ENCODE measurements around the gene C9.
"Not testable (repeated sequence)": the region's sequence is repeated elsewhere in the genome, so short reads cannot be mapped to it uniquely, and the experiment has no call there.

The C9 gene

GRCh38 chr5:39302472-39302871, 61.8 kb downstream of the C9 start:
- no peak overlapping the region for H3K4me3 ChIP-seq (ENCODE audit: low read depth, low read length)
- no peak for TF ChIP-seq CTCF (IDR thresholded peaks at IDR 0.05; ENCODE audit: borderline replicate concordance, insufficient read depth, low read depth, low read length)

DNA sequence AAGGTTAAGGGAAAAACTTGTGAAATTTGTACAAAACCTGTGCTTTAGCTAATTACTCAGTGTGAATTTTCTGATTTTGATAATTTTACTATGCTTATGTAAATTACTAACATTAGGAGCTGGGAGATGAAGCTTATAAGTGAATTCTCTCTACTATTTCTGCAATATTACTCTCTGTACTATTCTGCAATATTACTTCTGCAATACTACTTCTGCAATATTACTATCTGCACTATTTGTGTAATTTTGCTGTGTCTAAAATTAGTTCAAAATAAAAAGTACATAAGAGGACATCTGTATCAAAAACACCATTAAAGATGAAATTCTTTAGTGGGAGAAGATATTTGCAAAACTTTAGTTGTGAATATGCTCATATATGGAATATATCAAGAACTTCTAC, 62.9 kb downstream of the C9 start:
- TF ChIP-seq CTCF (IDR thresholded peaks at IDR 0.05; ENCODE audit: borderline replicate concordance, insufficient read depth, low read depth, low read length), result no peak
- no peak overlapping the region for H3K4me3 ChIP-seq (ENCODE audit: low read depth, low read length)

- no peak for TF ChIP-seq CTCF (IDR thresholded peaks at IDR 0.05; ENCODE audit: borderline replicate concordance, insufficient read depth, low read depth, low read length)
- H3K4me3 ChIP-seq (ENCODE audit: low read depth, low read length), result no peak overlapping the region
Measured at GRCh38 chr5:39299962-39300361, 64.3 kb downstream of the C9 start.

DNA sequence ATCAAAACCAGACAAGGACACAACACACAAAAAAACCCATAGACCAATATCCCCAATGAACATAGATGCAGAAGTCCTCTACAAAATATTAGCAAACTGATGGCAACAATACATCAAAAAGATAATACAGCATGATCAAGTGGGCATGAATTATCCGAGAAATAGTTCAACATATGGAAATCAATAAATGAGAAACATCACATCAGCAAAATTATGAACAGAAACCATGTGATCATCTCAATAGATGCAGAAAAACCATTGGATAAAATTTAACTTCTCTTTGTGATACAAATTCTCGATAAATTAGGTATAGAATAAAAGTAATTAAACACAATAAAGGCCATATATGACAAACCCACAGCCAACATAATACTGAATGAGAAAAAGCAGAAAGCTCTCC, 69.6 kb downstream of the C9 start:
- TF ChIP-seq CTCF (IDR thresholded peaks at IDR 0.05; ENCODE audit: borderline replicate concordance, insufficient read depth, low read depth, low read length), result no peak
- H3K4me3 ChIP-seq (ENCODE audit: low read depth, low read length), result no peak overlapping the region

DNA sequence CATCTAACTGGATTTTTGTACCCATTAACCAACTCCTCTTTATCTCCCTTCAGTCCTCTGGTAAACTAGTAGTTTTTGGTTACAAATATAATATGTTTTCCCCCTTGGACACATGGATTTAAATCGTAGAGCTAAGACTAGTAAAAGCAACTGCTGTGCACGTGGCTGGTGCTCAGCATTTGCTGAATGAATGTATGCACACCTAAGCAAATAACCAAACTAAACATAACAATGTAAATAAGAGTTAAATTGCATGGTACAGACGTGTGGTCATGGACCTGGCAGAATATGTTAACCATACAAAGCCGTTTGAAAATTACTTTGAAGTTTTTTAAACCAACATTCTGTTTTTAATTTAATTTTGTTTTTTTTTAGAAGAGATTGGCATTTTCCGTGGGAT, 79.7 kb downstream of the C9 start:
- H3K4me3 ChIP-seq (ENCODE audit: low read depth, low read length), result no peak overlapping the region
- TF ChIP-seq CTCF (IDR thresholded peaks at IDR 0.05; ENCODE audit: borderline replicate concordance, insufficient read depth, low read depth, low read length), result no peak

DNA sequence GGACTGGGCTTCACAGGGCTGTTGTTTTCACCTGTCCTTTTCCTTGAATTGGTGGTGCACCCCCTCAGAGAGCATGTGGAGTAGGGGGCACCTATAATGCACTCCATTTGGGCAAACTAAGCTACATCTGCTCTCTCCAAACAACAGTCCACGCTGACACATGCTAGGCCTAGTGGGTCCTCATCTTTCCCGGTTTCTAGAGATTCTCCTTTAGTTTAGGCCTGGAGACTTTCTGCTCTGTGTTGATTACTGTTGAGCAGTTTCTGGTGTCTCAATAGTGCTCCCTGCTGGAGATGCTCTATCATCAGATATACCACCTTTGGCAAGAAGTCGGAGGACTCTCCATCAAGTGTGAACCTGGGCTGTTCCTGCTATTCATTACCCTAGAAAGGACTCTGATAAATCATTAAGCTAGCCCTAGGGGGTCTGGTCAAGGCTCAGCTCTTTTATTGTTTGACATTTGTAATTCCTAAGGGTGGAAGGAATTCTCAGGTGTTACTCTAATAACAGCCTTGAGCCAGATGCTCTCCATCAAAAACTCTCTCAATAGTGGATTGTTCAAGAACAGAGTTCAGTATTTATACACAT, 81.0 kb downstream of the C9 start:
- H3K4me3 ChIP-seq (ENCODE audit: low read depth, low read length), result no peak overlapping the region
- peak; percentile 61; the same call in 1 of the 2 replicates for TF ChIP-seq CTCF (IDR thresholded peaks at IDR 0.05; ENCODE audit: borderline replicate concordance, insufficient read depth, low read depth, low read length)

DNA sequence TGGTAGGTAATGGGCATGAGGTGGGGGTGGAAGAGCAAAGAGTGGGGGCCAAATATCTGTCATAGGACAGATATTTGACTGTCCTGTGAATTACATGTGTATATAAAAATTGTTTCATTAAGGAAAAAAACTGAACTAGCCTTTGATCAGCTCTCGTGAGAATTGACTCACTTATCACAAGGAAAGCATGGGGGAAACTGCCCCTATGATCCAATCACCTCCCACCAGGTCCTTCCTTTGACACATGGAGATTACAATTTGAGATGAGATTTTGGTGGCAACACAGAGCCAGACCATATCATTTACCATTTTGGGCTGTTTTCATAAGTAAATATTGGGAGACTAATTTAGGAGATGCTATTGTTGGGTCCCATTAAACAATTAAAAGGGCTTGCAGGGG, 81.7 kb downstream of the C9 start:
- no peak for TF ChIP-seq CTCF (IDR thresholded peaks at IDR 0.05; ENCODE audit: borderline replicate concordance, insufficient read depth, low read depth, low read length)
- H3K4me3 ChIP-seq (ENCODE audit: low read depth, low read length), result no peak overlapping the region

DNA sequence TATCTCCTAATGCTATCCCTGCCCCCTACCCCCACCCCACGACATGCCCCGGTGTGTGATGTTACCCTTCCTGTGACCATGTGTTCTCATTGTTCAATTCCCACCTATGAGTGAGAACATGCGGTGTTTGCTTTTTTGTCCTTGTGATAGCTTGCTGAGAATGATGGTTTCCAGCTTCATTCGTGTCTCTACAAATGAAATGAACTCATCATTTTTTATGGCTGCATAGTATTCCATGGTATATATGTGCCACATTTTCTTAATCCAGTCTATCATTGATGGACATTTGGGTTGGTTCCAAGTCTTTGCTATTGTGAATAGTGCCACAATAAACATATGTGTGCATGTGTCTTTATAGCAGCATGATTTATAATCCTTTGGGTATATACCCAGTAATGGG, 88.4 kb downstream of the C9 start:
- H3K4me3 ChIP-seq (ENCODE audit: low read depth, low read length), result not testable (repeated sequence)

Measured in GM12875 (cell line).